Measurements from ENCODE around the gene CCDC87. TPM values are rescaled to one million over a fixed set of nuclear protein-coding genes. Genes with fewer than 3 reads are reported as not detected.

The CCDC87 gene
- total and polyA plus RNA-seq, 2 donors = 0.14 to 0.23 TPM

DNA sequence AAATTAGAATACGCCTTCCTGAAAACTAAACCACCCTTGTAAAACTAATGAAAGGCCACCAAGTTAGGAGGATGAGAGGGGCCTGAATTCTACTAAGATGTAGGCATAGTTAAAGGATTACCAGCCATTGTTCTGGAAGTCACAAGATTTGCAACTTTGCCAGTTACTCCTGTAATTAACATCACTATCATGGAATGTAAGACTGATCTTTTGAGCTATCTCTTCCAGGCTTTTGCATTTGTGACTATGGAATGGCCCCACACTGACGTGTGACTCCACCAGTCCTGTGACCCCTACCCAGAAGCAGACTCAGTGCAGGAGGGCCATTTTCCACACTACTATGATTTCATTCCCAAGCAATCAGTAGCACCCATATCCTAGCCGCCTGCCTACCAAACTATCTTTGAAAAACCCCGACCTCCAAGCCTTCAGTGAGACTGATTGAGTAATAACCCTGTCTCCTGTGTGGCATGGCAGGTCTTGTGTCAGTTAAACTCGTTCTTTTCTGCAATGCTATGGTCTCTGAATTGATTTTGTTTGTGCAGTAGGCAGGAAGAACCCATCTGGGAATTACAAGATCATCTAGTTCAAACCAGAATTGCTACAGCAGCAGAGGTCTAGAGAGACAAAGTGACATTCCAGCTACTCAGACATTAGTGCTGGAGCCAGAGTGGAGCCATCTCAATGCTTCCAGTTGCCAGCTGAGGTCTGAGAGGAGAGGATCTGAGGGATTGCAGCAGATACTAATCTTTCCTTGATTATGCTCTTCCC, 22.6 kb downstream of the CCDC87 start:
- Histone ChIP-seq H3K36me3 (ENCODE audit: control insufficient read depth in 2 of 2, insufficient read depth in 2 of 2, low read length in 1 of 2) (no peaks in the 10 kb centered on the region), H3K4me3 (ENCODE audit: low read length in 2 of 2) (no peak overlapping the region), H3K27me3 (ENCODE audit: control insufficient read depth in 2 of 2, insufficient read depth in 1 of 2, low read length in 1 of 2) (peaks cover 19 to 53% of the 10 kb centered on the region in 2 donors), H3K4me1 (ENCODE audit: control insufficient read depth in 2 of 2, insufficient read depth in 2 of 2, low read length in 2 of 2) (peaks cover 6 to 7% of the 10 kb centered on the region in 2 donors), H3K9me3 (ENCODE audit: control insufficient read depth in 2 of 2, insufficient read depth in 1 of 2, low read length in 1 of 2) (peaks cover 0 to 5% of the 10 kb centered on the region in 2 donors), H3K27ac (ENCODE audit: low read depth in 1 of 2, low read length in 1 of 2) (no peak overlapping the region)
- no peak for DNase-seq (ENCODE audit: low read depth in 6 of 9, low spot score in 9 of 9)
- WGBS = 78% methylated on average over 5 of the region's 5 CpGs

DNA sequence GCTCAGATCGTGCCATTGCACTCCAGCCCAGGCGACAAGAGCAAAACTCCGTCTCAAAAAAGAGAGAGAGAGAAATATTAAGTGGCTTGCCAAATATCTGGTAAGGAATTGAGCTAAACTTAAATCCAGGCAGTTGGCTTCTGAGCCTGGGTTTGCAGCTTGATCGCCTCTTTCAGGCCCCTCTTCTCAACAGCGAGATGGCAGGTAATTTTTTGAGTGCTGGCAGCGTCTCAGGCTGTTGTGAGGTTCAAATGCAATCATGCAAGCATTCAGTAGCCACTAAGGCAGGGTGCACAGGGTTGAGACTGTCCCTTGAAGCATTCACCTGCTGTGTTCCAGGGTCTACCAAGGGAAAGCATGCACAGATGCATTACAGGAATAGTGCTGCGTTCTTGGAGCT, 23.8 kb downstream of the CCDC87 start:
- 95% methylated on average over 7 of the region's 7 CpGs for WGBS
- DNase-seq (ENCODE audit: low read depth in 6 of 9, low spot score in 9 of 9) = no peak
- no peaks in the 10 kb centered on the region for H3K36me3 ChIP-seq (ENCODE audit: control insufficient read depth in 2 of 2, insufficient read depth in 2 of 2, low read length in 1 of 2)
- H3K4me1 ChIP-seq (ENCODE audit: control insufficient read depth in 2 of 2, insufficient read depth in 2 of 2, low read length in 2 of 2) = peaks cover 6 to 7% of the 10 kb centered on the region in 2 donors
- no peak overlapping the region for H3K27ac ChIP-seq (ENCODE audit: low read depth in 1 of 2, low read length in 1 of 2)
- H3K4me3 ChIP-seq (ENCODE audit: low read length in 2 of 2) = no peak overlapping the region
- H3K9me3 ChIP-seq (ENCODE audit: control insufficient read depth in 2 of 2, insufficient read depth in 1 of 2, low read length in 1 of 2) = peaks cover 0 to 5% of the 10 kb centered on the region in 2 donors
- H3K27me3 ChIP-seq (ENCODE audit: control insufficient read depth in 2 of 2, insufficient read depth in 1 of 2, low read length in 1 of 2) = peaks cover 19 to 61% of the 10 kb centered on the region in 2 donors

DNA sequence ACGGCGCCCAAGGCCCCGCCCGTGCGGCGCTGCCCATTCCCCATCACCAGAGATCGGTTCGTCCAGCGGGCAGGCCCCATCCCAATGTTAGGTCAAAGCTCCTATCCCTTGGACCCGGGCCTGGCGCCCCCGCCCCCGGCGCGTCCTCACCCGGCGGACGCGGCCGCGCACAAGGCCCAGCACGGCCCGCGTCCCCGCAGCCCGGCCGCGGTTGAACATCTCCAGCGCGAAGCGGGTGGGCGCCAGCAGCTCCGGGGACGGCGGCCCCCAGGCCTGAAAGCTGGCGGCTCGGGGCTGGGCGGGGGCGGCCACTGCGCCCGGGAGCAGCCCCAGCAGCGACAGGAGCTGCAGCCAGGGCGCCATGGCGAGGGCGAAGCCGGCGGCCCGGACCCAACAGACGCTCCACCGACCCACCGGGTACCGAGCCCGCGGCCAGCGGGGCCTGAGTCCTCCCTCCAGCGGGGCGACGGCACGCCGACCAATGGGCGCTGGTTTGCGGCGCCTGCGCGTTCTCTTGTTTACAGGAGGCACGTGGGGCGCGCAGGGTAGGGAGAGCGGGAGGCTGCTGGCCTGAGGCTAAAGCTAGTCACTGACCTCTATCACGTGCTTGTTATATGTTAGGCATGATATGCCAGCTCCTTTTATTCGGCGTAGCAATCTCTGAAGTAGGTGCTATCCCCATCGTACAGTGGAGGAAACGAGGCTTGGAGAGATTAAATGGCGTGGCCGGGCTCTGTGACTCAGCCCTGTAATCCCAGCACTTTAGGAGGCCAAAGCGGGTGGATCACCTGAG, 24.5 kb downstream of the CCDC87 start, which contains the start of gene CTSF:
CTSF (minus strand) TSS at position 483 of the 793 bp plus-strand sequence; CDS start at position 363, 120 bp downstream.
- Histone ChIP-seq H3K27ac (ENCODE audit: low read depth in 1 of 2, low read length in 1 of 2) (no peak within 1 kb of the TSS), H3K9me3 (ENCODE audit: control insufficient read depth in 2 of 2, insufficient read depth in 1 of 2, low read length in 1 of 2) (peaks cover 0 to 5% of the 10 kb centered on the region in 2 donors), H3K27me3 (ENCODE audit: control insufficient read depth in 2 of 2, insufficient read depth in 1 of 2, low read length in 1 of 2) (peaks cover 19 to 61% of the 10 kb centered on the region in 2 donors), H3K4me3 (ENCODE audit: low read length in 2 of 2) (peak within 1 kb of the TSS in 1 of 2 donors; percentile 58), H3K4me1 (ENCODE audit: control insufficient read depth in 2 of 2, insufficient read depth in 2 of 2, low read length in 2 of 2) (peaks cover 6 to 7% of the 10 kb centered on the region in 2 donors), H3K36me3 (ENCODE audit: control insufficient read depth in 2 of 2, insufficient read depth in 2 of 2, low read length in 1 of 2) (no peaks in the 10 kb centered on the region)
- 9% methylated on average over 77 of the region's 77 CpGs for WGBS
- peak in 3 of 9 donors; percentile 44 to 57 (median 46) for DNase-seq (ENCODE audit: low read depth in 6 of 9, low spot score in 9 of 9)

DNA sequence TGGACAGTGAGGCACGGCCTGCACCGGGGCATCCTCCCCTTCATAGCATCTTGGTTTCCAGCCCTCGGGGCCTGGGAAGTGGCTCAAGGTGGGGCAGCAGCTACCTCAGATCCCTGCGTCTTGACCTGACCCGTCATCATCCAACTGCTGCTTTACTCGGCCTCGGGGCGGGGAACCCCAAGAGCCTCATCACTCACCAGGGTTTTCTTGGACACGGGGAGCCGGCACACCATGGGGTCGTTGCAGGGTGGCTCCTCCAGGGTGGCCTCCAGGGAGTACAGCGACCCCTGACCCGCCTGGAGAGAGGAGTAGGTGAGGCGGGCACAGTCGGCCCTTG, 25.1 kb downstream of the CCDC87 start:
- peaks cover 6 to 7% of the 10 kb centered on the region in 2 donors for H3K4me1 ChIP-seq (ENCODE audit: control insufficient read depth in 2 of 2, insufficient read depth in 2 of 2, low read length in 2 of 2)
- peak overlapping the region in 1 of 2 donors; percentile 58 for H3K4me3 ChIP-seq (ENCODE audit: low read length in 2 of 2)
- no peaks in the 10 kb centered on the region for H3K36me3 ChIP-seq (ENCODE audit: control insufficient read depth in 2 of 2, insufficient read depth in 2 of 2, low read length in 1 of 2)
- WGBS = 75% methylated on average over 15 of the region's 15 CpGs
- peaks cover 0 to 5% of the 10 kb centered on the region in 2 donors for H3K9me3 ChIP-seq (ENCODE audit: control insufficient read depth in 2 of 2, insufficient read depth in 1 of 2, low read length in 1 of 2)
- H3K27me3 ChIP-seq (ENCODE audit: control insufficient read depth in 2 of 2, insufficient read depth in 1 of 2, low read length in 1 of 2) = peaks cover 19 to 61% of the 10 kb centered on the region in 2 donors
- DNase-seq (ENCODE audit: low read depth in 6 of 9, low spot score in 9 of 9) = no peak
- no peak overlapping the region for H3K27ac ChIP-seq (ENCODE audit: low read depth in 1 of 2, low read length in 1 of 2)

DNA sequence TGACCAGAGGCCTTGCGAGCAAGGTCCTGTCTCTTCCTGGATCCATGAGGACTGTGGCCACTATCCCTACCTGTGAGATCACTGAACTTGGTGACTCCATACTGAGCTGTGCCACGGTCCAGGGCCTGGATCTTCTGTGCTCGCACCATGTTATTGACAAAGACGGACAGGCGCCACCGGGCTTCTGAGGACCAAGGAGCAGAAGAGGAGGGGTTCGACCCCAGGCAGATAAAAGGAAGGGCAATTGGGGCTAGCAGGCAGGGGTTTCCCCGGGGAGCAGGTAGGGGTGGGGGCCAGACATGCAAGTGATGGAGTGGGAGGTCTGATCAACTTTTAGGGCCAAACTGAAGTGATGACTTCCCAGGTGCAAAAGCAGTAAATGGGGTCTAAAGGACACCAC, 26.6 kb downstream of the CCDC87 start:
- Histone ChIP-seq H3K36me3 (ENCODE audit: control insufficient read depth in 2 of 2, insufficient read depth in 2 of 2, low read length in 1 of 2) (no peaks in the 10 kb centered on the region), H3K4me3 (ENCODE audit: low read length in 2 of 2) (no peak overlapping the region), H3K27me3 (ENCODE audit: control insufficient read depth in 2 of 2, insufficient read depth in 1 of 2, low read length in 1 of 2) (peaks cover 19 to 65% of the 10 kb centered on the region in 2 donors), H3K9me3 (ENCODE audit: control insufficient read depth in 2 of 2, insufficient read depth in 1 of 2, low read length in 1 of 2) (peaks cover 0 to 5% of the 10 kb centered on the region in 2 donors), H3K27ac (ENCODE audit: low read depth in 1 of 2, low read length in 1 of 2) (no peak overlapping the region), H3K4me1 (ENCODE audit: control insufficient read depth in 2 of 2, insufficient read depth in 2 of 2, low read length in 2 of 2) (peaks cover 6 to 7% of the 10 kb centered on the region in 2 donors)
- DNase-seq (ENCODE audit: low read depth in 6 of 9, low spot score in 9 of 9) = no peak
- WGBS = 98% methylated on average over 8 of the region's 8 CpGs

DNA sequence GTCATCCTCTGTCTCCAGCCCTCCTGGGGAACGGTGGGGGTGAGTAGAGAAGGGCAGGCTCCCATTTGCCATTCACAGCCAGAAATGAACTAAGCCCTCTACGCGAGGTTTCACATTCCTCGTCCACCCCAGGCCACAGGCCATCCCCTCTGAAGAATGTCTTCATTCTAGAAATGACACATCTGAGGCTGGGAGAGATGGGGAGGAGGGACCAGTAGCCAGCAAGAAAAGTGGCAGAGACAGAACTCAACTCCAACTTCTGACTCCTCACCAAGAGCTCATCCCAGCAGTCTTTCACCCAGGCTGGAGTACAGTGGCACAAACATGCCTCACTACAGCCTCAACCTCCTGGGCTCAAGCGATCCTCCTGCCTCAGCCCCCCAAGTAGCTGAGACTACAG, 27.9 kb downstream of the CCDC87 start:
- no peak overlapping the region for H3K4me3 ChIP-seq (ENCODE audit: low read length in 2 of 2)
- peaks cover 0 to 5% of the 10 kb centered on the region in 2 donors for H3K9me3 ChIP-seq (ENCODE audit: control insufficient read depth in 2 of 2, insufficient read depth in 1 of 2, low read length in 1 of 2)
- DNase-seq (ENCODE audit: low read depth in 6 of 9, low spot score in 9 of 9) = no peak
- WGBS = 97% methylated on average over 5 of the region's 5 CpGs
- H3K27me3 ChIP-seq (ENCODE audit: control insufficient read depth in 2 of 2, insufficient read depth in 1 of 2, low read length in 1 of 2) = peaks cover 17 to 66% of the 10 kb centered on the region in 2 donors
- H3K4me1 ChIP-seq (ENCODE audit: control insufficient read depth in 2 of 2, insufficient read depth in 2 of 2, low read length in 2 of 2) = peaks cover 6 to 7% of the 10 kb centered on the region in 2 donors
- no peak overlapping the region for H3K27ac ChIP-seq (ENCODE audit: low read depth in 1 of 2, low read length in 1 of 2)
- H3K36me3 ChIP-seq (ENCODE audit: control insufficient read depth in 2 of 2, insufficient read depth in 2 of 2, low read length in 1 of 2) = no peaks in the 10 kb centered on the region

DNA sequence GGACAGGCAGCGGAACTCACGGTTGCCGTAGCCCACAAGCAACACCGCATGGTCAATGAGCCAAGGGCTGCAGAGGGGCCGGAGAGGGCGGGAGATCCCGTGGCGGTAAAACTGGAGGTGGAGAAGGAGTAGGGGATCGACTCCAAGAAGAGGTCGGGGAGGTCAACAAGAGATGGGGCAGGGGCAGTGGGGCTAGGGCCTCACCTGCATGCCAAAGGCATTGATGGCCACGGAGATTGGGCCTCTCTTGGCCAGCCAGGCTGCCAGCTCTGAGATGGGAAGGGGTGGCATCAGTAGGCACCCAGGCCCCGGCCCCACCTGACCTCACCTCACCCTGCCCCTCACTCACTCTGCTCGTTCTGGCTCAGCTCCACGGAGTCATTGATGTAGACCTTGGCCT, 28.3 kb downstream of the CCDC87 start:
- Histone ChIP-seq H3K27me3 (ENCODE audit: control insufficient read depth in 2 of 2, insufficient read depth in 1 of 2, low read length in 1 of 2) (peaks cover 17 to 67% of the 10 kb centered on the region in 2 donors), H3K27ac (ENCODE audit: low read depth in 1 of 2, low read length in 1 of 2) (no peak overlapping the region), H3K9me3 (ENCODE audit: control insufficient read depth in 2 of 2, insufficient read depth in 1 of 2, low read length in 1 of 2) (peaks cover 0 to 5% of the 10 kb centered on the region in 2 donors), H3K4me1 (ENCODE audit: control insufficient read depth in 2 of 2, insufficient read depth in 2 of 2, low read length in 2 of 2) (peaks cover 6 to 7% of the 10 kb centered on the region in 2 donors), H3K36me3 (ENCODE audit: control insufficient read depth in 2 of 2, insufficient read depth in 2 of 2, low read length in 1 of 2) (no peaks in the 10 kb centered on the region), H3K4me3 (ENCODE audit: low read length in 2 of 2) (no peak overlapping the region)
- DNase-seq (ENCODE audit: low read depth in 6 of 9, low spot score in 9 of 9) = no peak
- 98% methylated on average over 14 of the region's 14 CpGs for WGBS

DNA sequence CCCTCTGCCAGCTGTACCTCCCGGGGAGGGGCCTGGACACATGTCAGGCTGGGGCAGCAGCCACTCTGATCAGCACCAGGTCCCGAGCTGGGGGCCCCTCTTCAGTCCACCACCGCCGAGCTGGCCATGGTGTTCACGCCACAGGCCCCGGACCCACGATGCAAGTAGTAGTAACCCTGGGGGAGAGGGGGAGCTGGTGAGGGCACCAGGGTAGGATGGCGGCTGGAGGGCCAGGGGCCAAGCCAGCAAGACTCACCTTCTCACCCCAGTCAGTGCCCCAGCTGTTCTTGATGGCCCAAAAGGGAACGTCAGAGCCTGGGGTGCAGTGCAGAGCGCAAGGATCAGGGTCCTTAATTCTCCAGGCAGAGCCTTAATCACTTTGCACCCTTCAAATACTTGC, 29.0 kb downstream of the CCDC87 start:
- H3K27me3 ChIP-seq (ENCODE audit: control insufficient read depth in 2 of 2, insufficient read depth in 1 of 2, low read length in 1 of 2) = peaks cover 22 to 67% of the 10 kb centered on the region in 2 donors
- no peak overlapping the region for H3K27ac ChIP-seq (ENCODE audit: low read depth in 1 of 2, low read length in 1 of 2)
- 97% methylated on average over 10 of the region's 10 CpGs for WGBS
- no peak for DNase-seq (ENCODE audit: low read depth in 6 of 9, low spot score in 9 of 9)
- peaks cover 0 to 5% of the 10 kb centered on the region in 2 donors for H3K9me3 ChIP-seq (ENCODE audit: control insufficient read depth in 2 of 2, insufficient read depth in 1 of 2, low read length in 1 of 2)
- no peak overlapping the region for H3K4me3 ChIP-seq (ENCODE audit: low read length in 2 of 2)
- H3K4me1 ChIP-seq (ENCODE audit: control insufficient read depth in 2 of 2, insufficient read depth in 2 of 2, low read length in 2 of 2) = peaks cover 6 to 10% of the 10 kb centered on the region in 2 donors
- no peaks in the 10 kb centered on the region for H3K36me3 ChIP-seq (ENCODE audit: control insufficient read depth in 2 of 2, insufficient read depth in 2 of 2, low read length in 1 of 2)
